Right atrium auricular region (tissue), 2 donors: ENCODE measurements around the gene GPR171. TPM values are rescaled to one million over a fixed set of nuclear protein-coding genes. Genes with fewer than 3 reads are reported as not detected.
A peak's percentile ranks its signal among the peaks of the same experiment; 100 is the strongest.
"Not testable (repeated sequence)": the region's sequence is repeated elsewhere in the genome, so short reads cannot be mapped to it uniquely, and the experiment has no call there.

ENCODE experiments used
- DNase-seq: peaks from one replicate; pipeline ENCODE4 v3.0.0-alpha.2; 2019; ENCODE audit warnings: low spot score
- H3K27ac ChIP-seq, 2 donors: fragments of 200-600 bp; sonication (generic); 1 replicate in 1 of 2; 2 replicates in 1 of 2; pipeline ENCODE4 v1.5.1; 2016 to 2019
- H3K27me3 ChIP-seq, 2 donors: fragments of 200-600 bp; sonication (generic); one replicate each; pipeline versions ENCODE4 v1.5.1 to v1.6.0; 2017 to 2019
- H3K36me3 ChIP-seq: fragments of 200-600 bp; sonication (generic); one replicate; pipeline ENCODE4 v1.5.1; 2016
- H3K4me1 ChIP-seq, 2 donors: fragments of 200-600 bp; sonication (generic); one replicate each; pipeline versions ENCODE4 v1.5.1 to v1.6.0; 2017 to 2019
- H3K4me3 ChIP-seq, 2 donors: fragments of 200-600 bp; sonication (generic); 1 replicate in 1 of 2; 2 replicates in 1 of 2; pipeline ENCODE4 v1.5.1; 2017 to 2019; ENCODE audit warnings: mild to moderate bottlenecking in 1 of 2, moderate library complexity in 1 of 2
- H3K9me3 ChIP-seq, 2 donors: fragments of 200-600 bp; sonication (generic); one replicate each; pipeline ENCODE4 v1.5.1; 2019
- total RNA-seq, 2 donors: library from RNA; depleted of rRNA; stranded (reverse); fragments of >200 nt; gene quantifications; one replicate each; pipeline ENCODE4 v1.1.0, GENCODE V29; 2016
- TF ChIP-seq, protein P1 (sequence below), 2 donors: fragments of 200-600 bp; sonication (generic); IDR thresholded peaks; one replicate each; pipeline ENCODE4 v1.5.1; 2019; ENCODE audit warnings: antibody characterized with exemption in 2 of 2

The GPR171 gene
- total RNA-seq, 2 donors from 2014 or later, result 0.37 to 0.39 TPM

DNA sequence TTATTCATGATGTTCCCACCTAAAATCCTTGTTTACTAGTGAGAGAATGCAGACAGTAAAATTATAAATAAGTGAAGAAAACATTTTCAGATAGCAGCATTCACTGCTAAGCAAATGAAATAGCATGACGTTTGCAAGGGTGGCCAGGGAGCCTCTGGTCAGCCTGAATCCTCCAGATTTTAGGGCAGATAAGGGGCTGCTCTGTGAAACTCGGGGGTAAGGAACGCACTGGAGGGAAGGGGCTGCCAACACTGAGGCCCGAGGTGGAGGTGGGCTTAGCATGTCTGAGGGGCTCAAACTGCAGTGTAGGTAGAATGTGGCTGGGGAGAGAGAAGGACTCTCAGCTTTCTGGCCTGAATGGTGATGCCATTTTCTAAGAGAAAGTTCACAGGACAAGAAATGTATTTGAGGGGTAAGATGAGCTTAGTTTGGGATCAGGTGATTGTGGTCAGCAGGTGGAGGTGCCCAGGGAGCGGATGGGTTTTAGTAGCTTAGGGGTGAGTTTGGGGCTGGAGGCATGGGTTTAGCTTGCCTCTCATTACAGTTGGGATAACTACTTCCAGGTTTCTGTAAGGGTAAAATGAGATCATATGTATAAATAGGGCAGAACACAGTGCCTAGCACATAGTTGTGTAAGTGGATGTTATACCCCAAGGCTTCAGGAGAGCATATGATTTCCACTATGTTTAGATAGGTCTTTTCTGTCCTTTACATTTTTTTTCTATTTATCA is 20.5 kb downstream of the GPR171 start:
- Histone ChIP-seq H3K27ac (no peak overlapping the region), H3K9me3 (no peaks in the 10 kb centered on the region), H3K4me3 (no peak overlapping the region), H3K36me3 (no peaks in the 10 kb centered on the region), H3K4me1 (no peaks in the 10 kb centered on the region), H3K27me3 (no peaks in the 10 kb centered on the region)
- no peak for DNase-seq
- TF ChIP-seq, protein P1, sequence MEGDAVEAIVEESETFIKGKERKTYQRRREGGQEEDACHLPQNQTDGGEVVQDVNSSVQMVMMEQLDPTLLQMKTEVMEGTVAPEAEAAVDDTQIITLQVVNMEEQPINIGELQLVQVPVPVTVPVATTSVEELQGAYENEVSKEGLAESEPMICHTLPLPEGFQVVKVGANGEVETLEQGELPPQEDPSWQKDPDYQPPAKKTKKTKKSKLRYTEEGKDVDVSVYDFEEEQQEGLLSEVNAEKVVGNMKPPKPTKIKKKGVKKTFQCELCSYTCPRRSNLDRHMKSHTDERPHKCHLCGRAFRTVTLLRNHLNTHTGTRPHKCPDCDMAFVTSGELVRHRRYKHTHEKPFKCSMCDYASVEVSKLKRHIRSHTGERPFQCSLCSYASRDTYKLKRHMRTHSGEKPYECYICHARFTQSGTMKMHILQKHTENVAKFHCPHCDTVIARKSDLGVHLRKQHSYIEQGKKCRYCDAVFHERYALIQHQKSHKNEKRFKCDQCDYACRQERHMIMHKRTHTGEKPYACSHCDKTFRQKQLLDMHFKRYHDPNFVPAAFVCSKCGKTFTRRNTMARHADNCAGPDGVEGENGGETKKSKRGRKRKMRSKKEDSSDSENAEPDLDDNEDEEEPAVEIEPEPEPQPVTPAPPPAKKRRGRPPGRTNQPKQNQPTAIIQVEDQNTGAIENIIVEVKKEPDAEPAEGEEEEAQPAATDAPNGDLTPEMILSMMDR (IDR thresholded peaks at IDR 0.05), result no peak

- Histone ChIP-seq H3K4me3 (no peak overlapping the region), H3K9me3 (no peaks in the 10 kb centered on the region), H3K36me3 (no peaks in the 10 kb centered on the region), H3K27ac (no peak overlapping the region), H3K4me1 (no peaks in the 10 kb centered on the region), H3K27me3 (no peaks in the 10 kb centered on the region)
- DNase-seq, result no peak
- TF ChIP-seq, protein P1 (IDR thresholded peaks at IDR 0.05), result no peak
These were observed 24.7 kb downstream of the GPR171 start for GRCh38 chr3:151178208-151178845.

- Histone ChIP-seq H3K4me1 (no peaks in the 10 kb centered on the region), H3K36me3 (no peaks in the 10 kb centered on the region), H3K27ac (no peak overlapping the region), H3K4me3 (no peak overlapping the region), H3K9me3 (no peaks in the 10 kb centered on the region), H3K27me3 (no peaks in the 10 kb centered on the region)
- DNase-seq, result no peak
- TF ChIP-seq, protein P1 (IDR thresholded peaks at IDR 0.05), result no peak
These were observed 27.1 kb downstream of the GPR171 start for GRCh38 chr3:151175952-151176351.

GRCh38 chr3:151174351-151174750 is 28.7 kb downstream of the GPR171 start:
- no peaks in the 10 kb centered on the region for H3K4me1 ChIP-seq
- H3K27ac ChIP-seq, result no peak overlapping the region
- no peak for DNase-seq
- no peaks in the 10 kb centered on the region for H3K9me3 ChIP-seq
- no peak overlapping the region for H3K4me3 ChIP-seq
- TF ChIP-seq, protein P1 (IDR thresholded peaks at IDR 0.05), result no peak
- H3K36me3 ChIP-seq, result no peaks in the 10 kb centered on the region
- no peaks in the 10 kb centered on the region for H3K27me3 ChIP-seq

DNA sequence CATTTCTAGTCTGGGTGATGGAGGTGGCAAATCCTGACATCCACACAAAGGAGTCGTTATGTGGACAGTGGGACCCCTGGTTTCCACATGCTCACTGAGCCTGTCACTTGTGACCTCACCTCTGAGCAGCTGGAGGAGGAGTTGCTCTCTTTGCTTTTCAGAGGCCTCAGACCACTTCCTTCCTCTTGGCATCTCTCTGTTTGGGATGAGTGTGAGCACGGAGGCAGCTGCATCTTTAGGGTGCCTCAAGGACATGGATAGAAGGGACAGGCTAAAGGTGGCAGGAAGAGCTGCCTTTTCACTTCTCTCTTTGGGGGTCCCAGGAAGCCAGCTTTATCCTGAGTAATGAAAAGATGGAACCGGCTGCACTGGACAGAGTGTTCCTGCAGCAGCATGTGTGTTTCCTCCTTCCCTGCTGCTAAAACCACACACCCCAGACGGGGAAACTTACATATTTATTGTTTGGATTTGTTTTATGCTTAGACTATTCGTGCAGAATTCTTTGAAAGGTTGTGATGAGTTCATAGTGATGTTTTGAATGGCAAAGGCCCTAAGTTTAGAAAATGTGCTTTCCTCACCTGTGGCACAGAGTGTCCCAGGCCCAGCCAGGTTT is 31.8 kb downstream of the GPR171 start:
- TF ChIP-seq, protein P1 (IDR thresholded peaks at IDR 0.05), result no peak
- Histone ChIP-seq H3K36me3 (no peaks in the 10 kb centered on the region), H3K9me3 (no peaks in the 10 kb centered on the region), H3K27ac (no peak overlapping the region), H3K4me1 (no peaks in the 10 kb centered on the region), H3K4me3 (no peak overlapping the region), H3K27me3 (no peaks in the 10 kb centered on the region)
- DNase-seq, result no peak

DNA sequence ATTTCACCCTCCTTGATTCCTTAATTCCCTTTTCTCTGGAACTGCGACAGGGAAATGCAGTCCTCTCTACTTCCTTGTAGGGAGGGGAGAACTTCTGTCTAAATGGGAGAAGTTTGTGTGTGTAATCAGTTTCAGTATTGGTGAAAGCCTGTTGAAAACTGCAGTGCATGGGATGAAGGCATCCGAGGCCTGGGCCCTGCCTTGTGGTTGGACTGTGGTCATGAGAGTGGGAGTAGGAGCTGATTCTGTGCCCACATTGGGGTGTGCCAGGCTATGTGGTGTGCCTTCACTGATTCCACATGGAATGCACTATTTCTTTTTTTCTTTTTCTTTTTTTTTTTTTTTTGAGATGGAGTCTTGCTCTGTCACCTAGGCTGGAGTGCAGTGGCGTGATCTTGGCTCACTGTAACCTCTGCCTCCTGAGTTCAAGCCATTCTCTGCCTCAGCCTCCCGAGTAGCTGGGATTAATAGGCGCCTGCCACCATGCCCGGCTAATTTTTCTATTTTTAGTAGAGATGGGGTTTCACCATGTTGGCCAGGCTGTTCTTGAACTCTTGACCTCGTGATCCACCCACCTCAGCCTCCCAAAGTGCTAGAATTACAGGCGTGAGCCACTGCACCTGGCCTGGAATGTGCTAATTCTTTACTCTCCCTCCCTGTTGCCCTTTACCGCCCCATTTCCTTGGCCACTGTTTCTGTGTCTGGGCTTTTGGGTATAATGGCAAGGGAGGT is 32.9 kb downstream of the GPR171 start:
- not testable (repeated sequence) for H3K4me1 ChIP-seq, H3K4me3 ChIP-seq, H3K36me3 ChIP-seq, H3K9me3 ChIP-seq, H3K27me3 ChIP-seq
- peak; percentile 75 for DNase-seq
- H3K27ac ChIP-seq, result peak overlapping the region in 1 of 2 donors; percentile 5
